ENCODE data around the gene CCNI. TPM values are rescaled to one million over a fixed set of nuclear protein-coding genes. Genes with fewer than 3 reads are reported as not detected.

Gene CCNI
- total and polyA plus RNA-seq, 2 experiments from 2014 or later, result 121 to 166 TPM

- Histone ChIP-seq H4K20me1 (ENCODE audit: insufficient read depth) (no peaks in the 10 kb centered on the region), H3K79me2 (ENCODE audit: insufficient read depth) (no peaks in the 10 kb centered on the region), H3F3A (ENCODE audit: insufficient read depth) (no peaks in the 10 kb centered on the region), H3K9me3 (ENCODE audit: low read depth) (no peaks in the 10 kb centered on the region), H3K4me3 (no peak overlapping the region), H3K27ac (no peak overlapping the region), H2AFZ (no peak overlapping the region), H3K9ac (no peak overlapping the region), H3K9me2 (ENCODE audit: insufficient read depth) (no peaks in the 10 kb centered on the region), H3K4me1 (ENCODE audit: insufficient read depth) (no peaks in the 10 kb centered on the region), H3K4me2 (ENCODE audit: unreplicated experiment) (no peak overlapping the region), H3K27me3 (replicated peaks; ENCODE audit: insufficient read depth) (no peaks in the 10 kb centered on the region), H3K36me3 (ENCODE audit: low read depth) (no peaks in the 10 kb centered on the region)
- WGBS, 2 experiments (ENCODE audit: low coverage in 1 of 2, low lambda C conversion rate in 2 of 2, missing lambda C conversion rate in 2 of 2), result 94 to 100% methylated on average over 1 of the region's 1 CpG
- TF ChIP-seq EZH2phosphoT487 (IDR thresholded peaks at IDR 0.05; ENCODE audit: insufficient read depth, low read depth), result no peak
- TF ChIP-seq EZH2 (IDR thresholded peaks at IDR 0.05; ENCODE audit: insufficient read depth, poor library complexity, severe bottlenecking), result no peak
- in situ Hi-C loops (cut with MboI), result no loop called here
- peak; percentile 26 for DNase-seq
Measured at GRCh38 chr4:77110730-77111129, 34.9 kb upstream of the CCNI start.

- H2AFZ ChIP-seq, result no peak overlapping the region
- H3K4me2 ChIP-seq (ENCODE audit: unreplicated experiment), result no peak overlapping the region
- H3K27me3 ChIP-seq (replicated peaks; ENCODE audit: insufficient read depth), result no peaks in the 10 kb centered on the region
- DNase-seq, result peak; percentile 47
- no peak overlapping the region for H3K4me3 ChIP-seq
- no peaks in the 10 kb centered on the region for H3K9me2 ChIP-seq (ENCODE audit: insufficient read depth)
- H4K20me1 ChIP-seq (ENCODE audit: insufficient read depth), result no peaks in the 10 kb centered on the region
- no peak overlapping the region for H3K27ac ChIP-seq
- H3K36me3 ChIP-seq (ENCODE audit: low read depth), result no peaks in the 10 kb centered on the region
- H3K9ac ChIP-seq, result no peak overlapping the region
- peaks cover 8% of the 10 kb centered on the region for H3K4me1 ChIP-seq (ENCODE audit: insufficient read depth)
- no peaks in the 10 kb centered on the region for H3K79me2 ChIP-seq (ENCODE audit: insufficient read depth)
- in situ Hi-C loops (cut with MboI), result no loop called here
- TF ChIP-seq EZH2phosphoT487 (IDR thresholded peaks at IDR 0.05; ENCODE audit: insufficient read depth, low read depth), result no peak
- TF ChIP-seq EZH2 (IDR thresholded peaks at IDR 0.05; ENCODE audit: insufficient read depth, poor library complexity, severe bottlenecking), result no peak
- H3K9me3 ChIP-seq (ENCODE audit: low read depth), result no peaks in the 10 kb centered on the region
- H3F3A ChIP-seq (ENCODE audit: insufficient read depth), result no peaks in the 10 kb centered on the region
- 18 to 21% methylated on average over 8 of the region's 8 CpGs for WGBS, 2 experiments (ENCODE audit: low coverage in 1 of 2, low lambda C conversion rate in 2 of 2, missing lambda C conversion rate in 2 of 2)
Measured at GRCh38 chr4:77104791-77105540, 29.2 kb upstream of the CCNI start.

GRCh38 chr4:77104388-77104787, 28.6 kb upstream of the CCNI start:
- H3K9me3 ChIP-seq (ENCODE audit: low read depth), result no peaks in the 10 kb centered on the region
- peaks cover 8% of the 10 kb centered on the region for H3K4me1 ChIP-seq (ENCODE audit: insufficient read depth)
- H3K9ac ChIP-seq, result no peak overlapping the region
- WGBS, 2 experiments (ENCODE audit: low coverage in 1 of 2, low lambda C conversion rate in 2 of 2, missing lambda C conversion rate in 2 of 2), result 76 to 81% methylated on average over 1 of the region's 1 CpG
- no peak overlapping the region for H3K4me3 ChIP-seq
- no peak overlapping the region for H2AFZ ChIP-seq
- no peaks in the 10 kb centered on the region for H3K9me2 ChIP-seq (ENCODE audit: insufficient read depth)
- no peaks in the 10 kb centered on the region for H3K36me3 ChIP-seq (ENCODE audit: low read depth)
- TF ChIP-seq EZH2phosphoT487 (IDR thresholded peaks at IDR 0.05; ENCODE audit: insufficient read depth, low read depth), result no peak
- no peaks in the 10 kb centered on the region for H3F3A ChIP-seq (ENCODE audit: insufficient read depth)
- no peak overlapping the region for H3K27ac ChIP-seq
- in situ Hi-C loops (cut with MboI), result no loop called here
- H3K4me2 ChIP-seq (ENCODE audit: unreplicated experiment), result no peak overlapping the region
- no peak for DNase-seq
- no peaks in the 10 kb centered on the region for H4K20me1 ChIP-seq (ENCODE audit: insufficient read depth)
- H3K27me3 ChIP-seq (replicated peaks; ENCODE audit: insufficient read depth), result no peaks in the 10 kb centered on the region
- no peaks in the 10 kb centered on the region for H3K79me2 ChIP-seq (ENCODE audit: insufficient read depth)

DNA sequence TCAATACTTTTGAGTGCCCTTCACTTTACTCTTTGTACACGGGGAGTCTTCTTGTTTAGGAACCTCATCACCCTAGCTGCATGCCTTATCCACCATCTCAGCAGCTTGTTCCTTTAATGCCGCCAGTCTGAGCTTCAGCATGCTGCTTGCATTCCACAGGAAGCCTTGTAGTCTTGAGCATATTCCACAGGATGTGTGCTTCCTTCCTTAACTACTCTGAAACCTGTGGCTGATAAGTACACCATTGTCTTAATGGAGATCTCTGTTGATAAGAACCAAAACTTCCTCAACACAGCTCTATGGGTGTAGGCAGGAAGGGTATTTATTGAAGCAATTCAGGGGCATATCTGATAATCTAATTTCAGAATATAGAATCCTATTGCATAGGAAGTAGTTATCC, 24.4 kb upstream of the CCNI start:
- no peak for DNase-seq
- no peak for TF ChIP-seq EZH2phosphoT487 (IDR thresholded peaks at IDR 0.05; ENCODE audit: insufficient read depth, low read depth)
- no peak for TF ChIP-seq EZH2 (IDR thresholded peaks at IDR 0.05; ENCODE audit: insufficient read depth, poor library complexity, severe bottlenecking)
- Histone ChIP-seq H3K27me3 (replicated peaks; ENCODE audit: insufficient read depth) (no peaks in the 10 kb centered on the region), H3K4me1 (ENCODE audit: insufficient read depth) (peaks cover 15% of the 10 kb centered on the region), H4K20me1 (ENCODE audit: insufficient read depth) (no peaks in the 10 kb centered on the region), H3K4me2 (ENCODE audit: unreplicated experiment) (no peak overlapping the region), H3K36me3 (ENCODE audit: low read depth) (no peaks in the 10 kb centered on the region), H3K9me2 (ENCODE audit: insufficient read depth) (no peaks in the 10 kb centered on the region), H3K4me3 (no peak overlapping the region), H3K9me3 (ENCODE audit: low read depth) (no peaks in the 10 kb centered on the region), H3K9ac (no peak overlapping the region), H2AFZ (no peak overlapping the region), H3F3A (ENCODE audit: insufficient read depth) (no peaks in the 10 kb centered on the region), H3K79me2 (ENCODE audit: insufficient read depth) (no peaks in the 10 kb centered on the region), H3K27ac (no peak overlapping the region)
- in situ Hi-C loops (cut with MboI), result no loop called here
- WGBS, 2 experiments (ENCODE audit: low coverage in 1 of 2, low lambda C conversion rate in 2 of 2, missing lambda C conversion rate in 2 of 2), result 76 to 78% methylated on average over 2 of the region's 2 CpGs
